GM21381 (cell line): ENCODE data around the gene DIP2A.

Experiments used
- ATAC-seq: cut with Tn5 transposase; IDR thresholded peaks from one replicate; pipeline ENCODE4 v1.9.1; 2021; ENCODE audit warnings: mild to moderate bottlenecking, moderate library complexity; ENCODE audit not compliant: unreplicated experiment

DIP2A gene, protein sequence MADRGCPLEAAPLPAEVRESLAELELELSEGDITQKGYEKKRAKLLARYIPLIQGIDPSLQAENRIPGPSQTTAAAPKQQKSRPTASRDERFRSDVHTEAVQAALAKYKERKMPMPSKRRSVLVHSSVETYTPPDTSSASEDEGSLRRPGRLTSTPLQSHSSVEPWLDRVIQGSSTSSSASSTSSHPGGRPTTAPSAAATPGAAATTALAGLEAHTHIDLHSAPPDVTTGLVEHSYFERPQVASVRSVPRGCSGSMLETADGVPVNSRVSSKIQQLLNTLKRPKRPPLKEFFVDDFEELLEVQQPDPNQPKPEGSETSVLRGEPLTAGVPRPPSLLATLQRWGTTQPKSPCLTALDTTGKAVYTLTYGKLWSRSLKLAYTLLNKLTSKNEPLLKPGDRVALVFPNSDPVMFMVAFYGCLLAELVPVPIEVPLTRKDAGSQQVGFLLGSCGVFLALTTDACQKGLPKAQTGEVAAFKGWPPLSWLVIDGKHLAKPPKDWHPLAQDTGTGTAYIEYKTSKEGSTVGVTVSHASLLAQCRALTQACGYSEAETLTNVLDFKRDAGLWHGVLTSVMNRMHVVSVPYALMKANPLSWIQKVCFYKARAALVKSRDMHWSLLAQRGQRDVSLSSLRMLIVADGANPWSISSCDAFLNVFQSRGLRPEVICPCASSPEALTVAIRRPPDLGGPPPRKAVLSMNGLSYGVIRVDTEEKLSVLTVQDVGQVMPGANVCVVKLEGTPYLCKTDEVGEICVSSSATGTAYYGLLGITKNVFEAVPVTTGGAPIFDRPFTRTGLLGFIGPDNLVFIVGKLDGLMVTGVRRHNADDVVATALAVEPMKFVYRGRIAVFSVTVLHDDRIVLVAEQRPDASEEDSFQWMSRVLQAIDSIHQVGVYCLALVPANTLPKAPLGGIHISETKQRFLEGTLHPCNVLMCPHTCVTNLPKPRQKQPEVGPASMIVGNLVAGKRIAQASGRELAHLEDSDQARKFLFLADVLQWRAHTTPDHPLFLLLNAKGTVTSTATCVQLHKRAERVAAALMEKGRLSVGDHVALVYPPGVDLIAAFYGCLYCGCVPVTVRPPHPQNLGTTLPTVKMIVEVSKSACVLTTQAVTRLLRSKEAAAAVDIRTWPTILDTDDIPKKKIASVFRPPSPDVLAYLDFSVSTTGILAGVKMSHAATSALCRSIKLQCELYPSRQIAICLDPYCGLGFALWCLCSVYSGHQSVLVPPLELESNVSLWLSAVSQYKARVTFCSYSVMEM (N-terminal part only)

DNA sequence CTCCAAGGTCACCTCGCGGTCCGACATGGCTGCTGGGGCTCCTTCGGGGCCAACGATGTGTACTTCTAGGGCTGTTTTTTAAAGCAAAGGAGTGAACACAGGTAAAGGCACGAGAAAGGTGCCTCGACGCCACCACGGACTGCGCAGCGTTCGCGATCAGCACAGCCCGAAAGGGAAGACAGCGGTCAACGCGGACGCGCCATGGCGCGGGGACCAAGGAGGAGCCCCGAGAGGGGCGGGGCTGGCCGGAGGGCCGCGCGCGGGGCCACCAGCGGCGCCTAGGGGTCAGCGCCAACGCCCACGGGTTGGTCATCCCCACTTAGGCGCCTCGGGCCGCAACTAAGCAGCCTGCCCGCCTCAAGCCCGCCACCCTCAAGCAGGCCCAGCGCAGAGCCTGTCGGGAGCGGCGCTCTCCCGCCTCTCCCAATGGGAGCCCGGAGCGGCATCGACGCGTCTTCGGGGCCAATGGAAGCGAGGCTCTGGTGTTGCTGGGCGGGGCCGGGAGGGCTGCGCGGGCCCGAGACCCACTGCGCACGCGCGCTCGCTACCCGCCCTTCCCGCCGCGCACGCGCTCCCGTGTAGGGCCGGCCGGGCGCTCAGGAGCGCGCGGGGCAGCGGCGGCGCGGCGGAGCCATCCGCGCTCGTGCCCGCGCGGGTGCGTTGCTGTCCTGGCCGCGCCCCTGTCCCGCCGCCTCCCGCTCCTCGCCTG, at the start of gene DIP2A:
Gene DIP2A, plus strand, starts transcription at position 577 of the 709 bp plus-strand sequence. CDS start 241 bp downstream, outside the sequence.
- peak; percentile 90 for ATAC-seq

DNA sequence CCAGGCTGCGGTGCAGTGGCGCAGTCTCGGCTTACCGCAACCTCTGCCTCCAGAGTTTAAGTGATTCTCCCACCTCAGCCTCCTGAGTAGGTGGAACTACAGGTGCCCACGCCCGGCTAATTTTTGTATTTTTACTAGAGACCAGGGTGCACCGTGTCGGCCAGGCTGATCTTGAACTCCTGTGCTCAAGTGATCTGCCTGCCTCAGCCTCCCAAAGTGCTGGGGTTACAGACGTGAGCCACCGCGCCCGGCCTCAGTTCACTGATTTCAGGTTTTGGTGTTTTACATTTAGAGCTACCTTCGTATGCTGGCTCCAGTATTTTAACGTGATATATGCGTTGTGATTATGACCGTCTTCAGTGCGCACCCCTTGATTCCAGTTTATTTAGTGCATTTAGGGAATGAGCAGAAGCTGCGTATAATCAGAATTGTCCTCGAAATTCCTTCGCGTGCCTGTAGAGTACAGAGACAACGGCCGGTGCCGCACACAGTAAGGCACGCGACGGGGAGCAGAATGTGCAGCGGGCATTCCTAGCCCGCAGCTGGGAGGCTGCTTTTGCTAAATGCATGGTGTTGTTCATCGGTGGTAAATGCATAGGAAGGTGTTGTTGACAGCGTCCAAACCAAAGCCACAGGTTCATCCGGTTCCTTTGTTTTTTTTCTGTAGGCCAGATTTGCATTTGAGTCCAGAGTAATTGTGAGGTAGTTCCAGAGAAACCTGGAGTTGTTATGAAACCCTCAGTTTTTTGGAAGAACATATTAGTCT, 48.9 kb upstream of the DIP2A start:
- ATAC-seq, result no peak

DNA sequence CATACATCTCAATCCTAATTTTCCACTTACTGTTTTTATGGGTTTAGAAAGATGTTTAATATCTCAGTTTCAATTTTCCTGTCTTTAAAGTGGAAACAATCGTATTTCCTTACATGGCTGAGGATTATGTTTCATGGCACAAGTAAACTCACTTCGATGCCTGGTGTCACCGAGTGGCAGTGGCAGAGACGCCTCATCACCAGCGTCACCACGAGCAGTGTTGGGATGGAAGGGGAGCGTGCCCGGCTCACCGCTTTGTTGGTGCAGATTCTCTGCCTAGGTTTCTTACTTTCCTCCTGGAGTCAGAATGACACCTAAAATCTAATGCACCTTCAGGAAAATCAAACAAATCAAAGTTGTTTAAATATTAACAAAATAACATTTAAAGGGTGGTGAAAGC, 48.2 kb upstream of the DIP2A start:
- no peak for ATAC-seq

DNA sequence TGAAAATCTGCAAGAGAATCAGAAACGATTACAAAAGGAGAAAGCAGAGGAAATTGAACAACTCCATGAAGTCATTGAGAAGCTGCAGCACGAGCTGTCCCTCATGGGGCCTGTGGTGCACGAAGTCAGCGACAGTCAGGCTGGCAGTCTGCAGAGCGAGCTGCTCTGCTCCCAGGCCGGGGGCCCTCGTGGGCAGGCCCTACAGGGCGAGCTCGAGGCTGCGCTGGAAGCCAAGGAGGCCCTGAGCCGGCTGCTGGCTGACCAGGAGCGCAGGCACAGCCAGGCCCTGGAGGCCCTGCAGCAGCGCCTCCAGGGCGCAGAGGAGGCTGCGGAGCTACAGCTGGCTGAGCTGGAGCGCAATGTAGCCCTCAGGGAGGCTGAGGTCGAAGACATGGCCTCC, 47.5 kb upstream of the DIP2A start:
- no peak for ATAC-seq

DNA sequence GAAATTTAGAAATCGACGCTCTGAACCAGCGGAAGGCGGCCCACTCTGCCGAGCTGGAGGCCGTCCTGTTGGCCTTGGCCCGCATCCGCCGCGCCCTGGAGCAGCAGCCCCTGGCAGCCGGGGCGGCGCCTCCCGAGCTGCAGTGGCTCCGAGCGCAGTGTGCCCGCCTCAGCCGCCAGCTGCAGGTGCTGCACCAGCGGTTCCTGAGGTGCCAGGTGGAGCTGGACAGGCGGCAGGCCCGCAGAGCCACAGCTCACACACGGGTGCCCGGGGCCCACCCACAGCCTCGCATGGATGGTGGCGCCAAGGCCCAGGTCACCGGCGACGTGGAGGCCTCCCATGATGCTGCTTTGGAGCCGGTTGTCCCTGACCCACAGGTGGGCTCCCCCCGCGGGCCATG, 47.0 kb upstream of the DIP2A start:
- no peak for ATAC-seq

DNA sequence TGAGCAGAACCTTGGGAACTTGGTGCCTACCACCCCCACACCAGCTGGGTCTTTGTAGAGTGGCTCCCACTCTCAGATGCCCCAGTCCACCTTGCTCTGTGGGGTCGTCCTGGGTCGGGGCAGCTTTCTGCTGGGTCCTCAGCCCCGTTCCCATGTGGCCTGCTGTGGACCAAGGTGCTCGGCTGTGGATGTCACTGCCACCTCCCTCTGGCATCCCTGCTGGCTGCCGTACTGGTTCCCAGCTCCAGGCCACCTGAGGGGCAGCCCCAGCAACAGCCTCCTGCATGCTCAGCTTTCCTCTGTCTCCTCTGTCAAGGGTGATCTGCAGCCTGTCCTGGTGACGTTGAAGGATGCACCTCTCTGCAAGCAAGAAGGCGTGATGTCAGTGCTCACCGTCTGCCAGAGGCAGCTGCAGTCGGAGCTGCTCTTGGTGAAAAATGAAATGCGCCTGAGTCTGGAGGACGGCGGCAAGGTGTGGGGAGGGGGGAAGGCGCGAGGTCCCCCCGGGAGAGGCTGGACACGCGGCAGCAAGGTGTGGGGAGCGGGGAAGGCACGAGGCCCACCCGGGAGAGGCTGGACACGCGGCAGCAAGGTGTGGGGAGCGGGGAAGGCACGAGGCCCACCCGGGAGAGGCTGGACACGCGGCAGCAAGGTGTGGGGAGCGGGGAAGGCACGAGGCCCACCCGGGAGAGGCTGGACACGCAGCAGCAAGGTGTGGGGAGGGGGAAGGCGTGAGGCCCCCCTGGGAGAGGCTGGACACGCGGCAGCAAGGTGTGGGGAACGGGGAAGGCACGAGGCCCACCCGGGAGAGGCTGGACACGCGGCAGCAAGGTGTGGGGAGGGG, 45.9 kb upstream of the DIP2A start:
- ATAC-seq, result no peak

DNA sequence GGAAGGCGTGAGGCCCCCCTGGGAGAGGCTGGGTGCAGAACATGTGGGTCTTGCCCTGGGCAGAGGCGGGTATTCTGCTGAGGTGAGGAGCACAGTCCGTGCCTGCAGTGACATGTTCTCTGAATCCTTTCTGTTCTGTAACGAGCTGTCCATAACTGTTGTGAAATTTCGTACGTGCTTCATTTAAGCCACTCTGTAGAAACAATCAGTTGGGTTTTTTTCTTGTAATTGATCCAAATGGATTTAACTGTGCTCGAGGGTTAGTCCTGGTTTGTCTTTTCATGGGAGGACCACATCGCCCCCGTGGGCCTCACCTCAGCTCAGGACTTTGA, 45.4 kb upstream of the DIP2A start:
- ATAC-seq, result no peak

DNA sequence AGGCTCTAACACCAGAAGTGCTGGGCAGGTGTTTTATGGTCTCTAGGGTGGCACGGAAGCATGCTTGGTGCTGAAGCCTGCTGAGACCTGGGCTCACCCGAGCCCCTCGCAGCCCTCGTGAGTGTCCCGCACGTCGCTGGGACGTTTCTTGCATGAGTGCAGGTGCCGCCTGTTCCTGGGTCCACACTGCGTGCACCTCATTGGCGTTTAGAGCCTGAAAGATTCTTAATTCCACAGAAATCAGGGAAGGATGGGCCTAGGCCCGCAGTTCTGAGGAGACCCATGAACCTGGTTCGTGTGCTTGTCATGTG, 43.8 kb upstream of the DIP2A start:
- ATAC-seq, result no peak

DNA sequence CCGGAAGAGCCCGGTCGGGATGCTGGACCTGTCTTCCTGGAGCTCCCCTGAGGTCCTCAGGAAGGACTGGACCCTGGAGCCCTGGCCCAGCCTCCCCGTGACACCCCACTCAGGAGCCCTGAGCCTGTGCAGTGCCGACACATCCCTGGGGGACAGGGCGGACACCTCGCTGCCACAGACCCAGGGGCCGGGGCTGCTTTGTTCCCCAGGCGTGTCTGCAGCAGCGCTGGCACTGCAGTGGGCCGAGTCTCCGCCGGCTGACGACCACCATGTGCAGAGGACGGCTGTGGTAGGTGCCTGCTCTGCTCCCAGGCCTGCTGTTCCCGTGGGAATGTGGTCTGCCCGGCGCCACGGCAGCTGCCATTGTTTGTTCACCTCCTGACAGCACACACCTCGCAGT, 42.1 kb upstream of the DIP2A start:
- ATAC-seq, result no peak

DNA sequence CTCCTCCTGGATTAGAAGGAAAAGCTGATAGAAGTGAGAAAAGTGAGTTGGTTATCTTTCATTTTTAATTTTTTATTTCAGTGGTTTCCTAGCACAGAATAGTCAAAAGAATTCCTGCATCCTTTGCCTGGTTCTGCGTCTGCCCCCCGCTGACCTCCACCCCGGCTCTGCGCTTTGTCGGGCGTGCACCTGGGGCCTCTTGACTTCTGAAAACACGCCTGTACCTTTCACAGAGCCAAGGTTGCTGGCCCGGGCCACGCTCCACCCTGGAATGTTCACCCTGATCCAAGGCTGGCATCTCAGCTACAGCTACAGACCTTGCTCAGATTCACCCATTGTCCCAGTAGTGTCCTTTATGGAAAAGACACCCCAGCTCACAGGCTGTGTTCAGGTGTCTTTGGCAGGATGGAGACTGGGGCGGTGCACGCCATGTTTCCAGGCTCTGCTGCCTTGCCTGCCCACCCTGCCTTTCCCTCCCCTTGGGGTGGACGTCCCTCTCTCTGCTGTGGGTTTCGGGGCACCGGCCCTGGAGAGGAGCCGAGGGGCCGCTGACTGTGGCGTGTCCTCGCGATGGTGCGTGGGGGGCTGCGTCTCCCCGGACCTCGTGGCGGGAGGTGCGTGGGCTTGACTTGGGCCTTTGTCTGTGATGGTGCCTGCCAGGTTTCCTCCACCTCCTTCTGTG, 40.3 kb upstream of the DIP2A start:
- no peak for ATAC-seq

DNA sequence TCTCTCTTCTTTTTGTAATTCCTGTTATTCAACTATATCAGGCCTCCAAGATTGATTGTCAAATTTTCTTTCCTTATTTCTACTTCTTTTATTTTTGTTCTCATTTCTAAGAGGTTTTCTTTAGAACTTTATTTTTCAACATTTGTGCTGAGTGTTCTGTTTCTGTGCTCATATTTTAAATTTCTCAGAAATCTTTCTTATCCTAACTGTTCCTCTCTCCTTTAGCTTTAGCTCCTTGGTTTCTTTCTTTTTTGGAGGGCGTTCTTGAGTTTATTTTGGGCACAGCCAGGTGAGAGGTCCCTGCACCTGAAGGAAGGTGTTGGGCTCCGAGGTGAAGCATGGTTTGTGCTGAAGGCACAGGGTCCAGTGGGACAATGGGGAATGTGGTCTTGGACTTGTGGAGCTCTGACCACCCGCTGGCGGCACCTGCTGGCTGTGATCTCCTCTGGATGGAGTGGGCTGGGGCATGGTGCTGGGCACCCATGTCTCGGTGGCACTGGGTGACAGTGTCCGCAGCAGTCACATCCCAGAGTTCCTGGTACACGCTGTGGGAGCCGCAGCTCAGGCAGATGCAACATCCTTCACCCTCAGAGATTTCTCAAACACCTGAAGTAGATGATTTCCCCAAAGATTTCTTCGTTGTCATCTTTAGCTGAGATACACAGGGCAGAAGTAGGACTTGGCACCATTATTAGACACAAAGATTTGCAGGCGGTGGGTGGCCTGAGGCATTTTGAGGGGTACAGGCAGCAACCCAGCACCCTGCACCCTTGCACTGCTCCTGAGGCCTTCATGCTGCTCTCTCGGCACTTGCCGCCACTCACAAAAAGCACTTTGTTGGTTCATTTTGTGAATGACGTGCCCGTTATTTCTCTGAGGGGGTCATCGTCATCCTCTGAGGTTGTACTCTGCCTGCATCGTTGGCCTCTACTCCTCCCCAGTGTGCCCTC, 38.2 kb upstream of the DIP2A start:
- ATAC-seq, result no peak

DNA sequence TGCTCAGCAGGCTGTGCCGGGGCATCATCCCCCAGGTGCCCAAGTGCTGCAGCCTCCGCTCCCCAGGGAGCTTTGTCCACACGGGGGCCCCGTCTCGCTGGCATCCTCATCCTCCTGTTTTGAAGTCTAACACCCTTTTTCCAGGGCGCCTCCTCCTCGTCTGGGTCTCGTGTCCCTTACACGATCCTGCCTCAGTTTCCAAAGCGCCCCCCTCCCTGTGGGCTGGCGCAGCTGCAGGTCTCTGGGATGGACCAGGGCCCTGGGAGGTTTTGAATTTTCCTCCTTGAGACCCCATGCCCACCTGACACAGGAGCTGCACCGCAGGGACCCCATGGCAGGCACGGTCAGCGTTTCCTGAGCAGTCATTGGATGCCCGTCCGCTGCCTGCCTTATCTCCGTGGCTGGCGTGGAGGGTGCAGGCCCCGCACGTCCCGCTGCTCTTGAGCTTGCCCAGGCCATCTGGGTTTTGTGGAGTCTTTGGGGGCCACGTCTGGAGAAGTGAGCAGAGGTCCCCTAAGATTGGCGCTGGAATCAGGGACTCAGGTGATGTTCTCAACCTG, 37.4 kb upstream of the DIP2A start:
- no peak for ATAC-seq

DNA sequence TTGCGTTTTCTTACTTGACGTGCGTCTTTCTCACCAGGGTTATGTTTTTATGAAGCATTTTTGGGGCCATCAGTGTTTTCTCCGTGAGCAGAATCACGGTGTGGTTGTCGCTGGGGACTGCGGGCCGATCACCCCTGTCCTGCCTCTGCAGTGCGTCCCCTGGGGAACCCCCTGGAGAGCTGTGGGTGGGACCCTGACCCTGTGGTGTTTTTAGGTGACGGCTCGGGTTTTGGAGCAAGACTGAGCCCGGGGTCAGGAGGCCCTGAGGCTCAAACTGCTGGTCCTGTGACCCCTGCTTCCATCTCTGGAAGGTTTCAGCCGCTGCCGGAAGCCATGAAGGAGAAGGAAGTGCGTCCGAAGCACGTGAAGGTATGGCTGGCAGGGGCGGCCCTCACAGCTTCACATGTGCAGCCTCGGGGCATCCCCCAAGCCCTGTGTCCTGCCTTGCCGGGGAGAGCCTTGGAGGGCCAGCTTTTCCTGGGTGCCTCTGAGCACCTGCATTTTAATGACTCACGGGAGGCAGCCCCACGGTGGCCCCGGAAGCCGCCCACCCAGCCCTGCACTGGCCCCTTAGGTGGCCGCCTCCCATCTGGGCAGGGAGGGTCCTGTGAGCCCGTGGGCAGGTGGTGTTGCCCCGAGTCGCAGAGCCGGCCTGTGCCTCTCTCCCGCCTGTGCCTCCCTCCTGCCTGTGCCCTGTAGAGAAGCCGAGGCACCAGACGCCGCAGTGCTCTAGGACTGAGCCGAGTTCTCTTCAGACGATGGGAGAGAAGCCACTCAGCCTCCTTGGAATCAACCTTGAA, 36.7 kb upstream of the DIP2A start:
- ATAC-seq, result no peak

DNA sequence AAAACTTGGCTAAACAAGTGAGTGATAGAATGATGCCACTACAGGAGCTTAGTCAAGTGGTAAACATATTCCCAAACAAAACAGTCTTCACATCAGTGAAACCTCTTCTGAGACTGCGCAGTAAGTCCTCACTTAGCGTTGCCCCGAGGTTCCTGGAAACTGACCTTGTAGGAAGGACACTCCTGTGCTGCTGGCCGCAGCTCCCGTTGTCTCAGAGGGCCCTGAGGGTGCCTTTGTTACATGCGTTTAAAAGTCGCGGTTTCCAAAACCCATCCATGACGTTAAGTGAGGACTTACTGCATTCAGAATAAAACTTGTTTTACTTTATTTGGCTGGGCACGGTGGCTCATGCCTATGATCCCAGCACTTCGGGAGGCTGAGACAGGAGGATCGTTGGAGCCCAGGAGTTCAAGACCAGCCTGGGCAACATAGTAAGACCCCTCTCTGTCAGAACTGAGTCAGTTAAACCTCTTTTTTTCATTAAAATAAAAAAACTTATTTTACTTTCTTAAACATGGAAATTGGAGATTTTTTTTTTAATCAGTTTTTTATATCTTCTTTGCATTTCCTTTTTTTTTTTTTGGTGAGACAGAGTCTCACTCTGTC, 36.0 kb upstream of the DIP2A start:
- no peak for ATAC-seq

DNA sequence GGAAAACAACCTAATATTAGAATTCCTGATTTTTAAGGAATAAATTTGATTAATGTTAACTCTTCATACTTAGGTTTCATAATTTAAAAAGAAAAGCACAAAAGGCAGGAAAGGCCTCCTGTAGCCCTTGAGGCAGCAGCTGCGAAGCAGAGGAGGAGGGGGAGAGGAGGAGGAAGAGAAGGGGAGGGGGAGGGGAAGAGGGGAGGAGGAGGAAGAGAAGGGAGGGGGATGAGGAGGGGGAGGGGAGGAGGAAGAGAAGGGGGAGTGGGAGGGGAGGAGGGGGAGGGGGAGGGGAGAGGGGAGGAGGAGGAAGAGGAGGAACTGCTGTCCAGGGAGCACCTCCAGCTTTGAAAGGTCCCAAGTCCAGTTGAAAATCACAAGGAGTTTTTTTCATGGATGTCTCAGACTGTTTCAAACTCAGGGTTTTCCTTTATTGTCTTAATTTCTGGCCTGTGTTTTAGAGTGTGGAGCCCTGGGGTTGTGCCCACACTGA, 35.1 kb upstream of the DIP2A start:
- no peak for ATAC-seq

DNA sequence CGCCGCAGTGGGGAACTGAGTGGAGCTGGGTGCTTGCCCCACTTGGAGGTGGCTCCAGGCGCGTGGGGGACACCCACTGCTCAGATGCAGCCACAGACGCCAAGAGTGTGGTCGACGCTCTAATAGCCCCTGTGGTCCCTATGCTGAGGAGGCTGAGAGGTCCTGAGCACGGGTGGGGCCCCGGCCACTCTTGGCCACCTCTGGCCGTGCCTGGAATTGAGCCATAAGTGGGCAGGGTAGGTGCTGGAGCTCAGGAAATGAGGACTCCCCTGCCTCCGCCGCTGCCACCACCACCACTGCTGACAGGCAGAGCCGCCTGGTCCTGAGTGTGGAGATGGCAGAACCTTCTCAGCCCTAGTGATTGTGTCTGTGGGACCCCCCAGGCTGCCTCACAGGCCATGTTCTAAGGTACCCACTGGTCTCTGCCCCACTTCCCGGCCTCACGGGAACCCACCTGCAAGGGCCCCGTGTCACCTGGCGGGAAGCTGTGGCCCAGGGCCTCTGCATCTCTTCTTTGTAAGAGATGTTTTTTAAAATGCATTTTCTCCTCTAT, 34.6 kb upstream of the DIP2A start:
- no peak for ATAC-seq
